ENCODE data around the gene SBNO2.

DNA sequence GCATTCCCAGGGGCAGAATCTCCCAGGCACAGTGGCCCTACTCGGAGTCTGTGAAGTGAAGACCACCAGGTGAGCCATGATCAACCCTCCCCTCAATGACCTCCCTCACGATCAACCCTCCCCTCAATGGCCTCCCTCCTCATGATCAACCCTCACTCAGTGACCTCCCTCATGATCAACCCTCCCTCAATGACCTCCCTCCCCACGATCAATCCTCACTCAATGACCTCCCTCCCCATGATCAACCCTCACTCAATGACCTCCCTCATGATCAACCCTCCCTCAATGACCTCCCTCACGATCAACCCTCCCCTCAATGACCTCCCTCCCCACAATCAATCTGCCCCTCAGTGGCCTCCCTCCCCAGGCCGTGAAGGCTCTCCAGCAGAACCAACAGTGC lies 32.1 kb downstream of the SBNO2 start:
- TF ChIP-seq CTCF (IDR thresholded peaks at IDR 0.05) (no peak), EZH2 (IDR thresholded peaks at IDR 0.05) (no peak), EZH2phosphoT487 (IDR thresholded peaks at IDR 0.05) (no peak)

Data from neural progenitor cell (in vitro differentiated cells).